ENCODE results near the gene MYLK. TPM values are rescaled to one million over a fixed set of nuclear protein-coding genes. Genes with fewer than 3 reads are reported as not detected.

Gene MYLK
- total and polyA plus RNA-seq, 9 of the 15 experiments (the other 6 are each of a cell fraction or from before 2014, with no cell fraction given) = 0.11 to 0.53 (median 0.18) TPM; not detected in 2

GRCh38 chr3:123651449-123652341 lies 232.4 kb downstream of the MYLK start (continued):
- TF ChIP-seq BACH1 (tag; IDR thresholded peaks at IDR 0.05) (no peak), MBD1 (CRISPR knock-in tag; IDR thresholded peaks at IDR 0.05) (no peak), ZNF76 (CRISPR knock-in tag; IDR thresholded peaks at IDR 0.05; ENCODE audit: borderline replicate concordance) (no peak), ZNF146 (CRISPR knock-in tag; IDR thresholded peaks at IDR 0.05; ENCODE audit: unreplicated experiment) (no peak), ZZZ3 (IDR thresholded peaks at IDR 0.05) (no peak), NR2C2 (CRISPR knock-in tag; IDR thresholded peaks at IDR 0.05) (no peak), NR2C2 (tag; IDR thresholded peaks at IDR 0.05) (no peak), RBM14 (IDR thresholded peaks at IDR 0.05; ENCODE audit: borderline replicate concordance, insufficient read depth, low read depth, low read length) (no peak), GATA2 (CRISPR knock-in tag; IDR thresholded peaks at IDR 0.05) (no peak), ESRRA (IDR thresholded peaks at IDR 0.05; ENCODE audit: borderline replicate concordance, low read depth) (no peak), ZSCAN32 (CRISPR knock-in tag; IDR thresholded peaks at IDR 0.05) (no peak)

All from K562 (cell line).